HEK293 (cell line): ENCODE results near the gene NHS.

Experiments
- BCL11B ChIP-seq: fragments of 450-650 bp; formaldehyde crosslinking; IDR thresholded peaks from 2 replicates; pipeline ENCODE4 v1.5.1; 2016; ENCODE audit warnings: low read depth, missing biosample characterization, missing genetic modification characterization
- HOXD13 ChIP-seq: sonication (generic); formaldehyde crosslinking; IDR thresholded peaks from 2 replicates; pipeline ENCODE4 v1.8.0; 2022; ENCODE audit warnings: missing genetic modification reagents, borderline replicate concordance
- INSM2 ChIP-seq: fragments of 450-650 bp; formaldehyde crosslinking; IDR thresholded peaks from 2 replicates; pipeline ENCODE4 v1.5.1; 2016; ENCODE audit warnings: missing biosample characterization, missing genetic modification characterization
- KLF8 ChIP-seq: fragments of 450-650 bp; formaldehyde crosslinking; IDR thresholded peaks from 2 replicates; pipeline ENCODE4 v1.5.1; 2016; ENCODE audit warnings: missing biosample characterization, missing genetic modification characterization
- PRDM4 ChIP-seq: fragments of 450-650 bp; formaldehyde crosslinking; IDR thresholded peaks from 2 replicates; pipeline ENCODE4 v1.5.1; 2017; ENCODE audit warnings: missing biosample characterization, missing genetic modification characterization
- RBAK ChIP-seq: fragments of 450-650 bp; formaldehyde crosslinking; IDR thresholded peaks from 2 replicates; pipeline ENCODE4 v1.5.1; 2016; ENCODE audit warnings: missing biosample characterization, missing genetic modification characterization
- SCRT1 ChIP-seq: fragments of 450-650 bp; formaldehyde crosslinking; IDR thresholded peaks from 2 replicates; pipeline ENCODE4 v1.5.1; 2016; ENCODE audit warnings: missing biosample characterization, missing genetic modification characterization, borderline replicate concordance
- SETDB1 ChIP-seq: IDR thresholded peaks from one replicate; pipeline ENCODE4 v1.6.1; 2017; ENCODE audit warnings: mild to moderate bottlenecking, low read length, moderate library complexity, mixed read lengths; ENCODE audit not compliant: insufficient read length
- SP2 ChIP-seq: fragments of 450-650 bp; formaldehyde crosslinking; IDR thresholded peaks from 2 replicates; pipeline ENCODE4 v1.5.1; 2016; ENCODE audit warnings: missing biosample characterization, missing genetic modification characterization
- WT1 ChIP-seq: fragments of 450-650 bp; formaldehyde crosslinking; IDR thresholded peaks from 2 replicates; pipeline ENCODE4 v1.5.1; 2016; ENCODE audit warnings: missing biosample characterization, missing genetic modification characterization
- ZEB2 ChIP-seq: fragments of 450-650 bp; formaldehyde crosslinking; IDR thresholded peaks from 2 replicates; pipeline ENCODE4 v1.5.1; 2016; ENCODE audit warnings: missing biosample characterization, missing genetic modification characterization
- ZFP37 ChIP-seq: fragments of 450-650 bp; formaldehyde crosslinking; IDR thresholded peaks from 2 replicates; pipeline ENCODE4 v1.5.1; 2016; ENCODE audit warnings: missing biosample characterization, missing genetic modification characterization
- ZNF112 ChIP-seq: fragments of 450-650 bp; formaldehyde crosslinking; IDR thresholded peaks from 2 replicates; pipeline ENCODE4 v1.5.0; 2017; ENCODE audit warnings: missing biosample characterization, missing genetic modification characterization
- ZNF114 ChIP-seq: fragments of 450-650 bp; formaldehyde crosslinking; IDR thresholded peaks from 2 replicates; pipeline ENCODE4 v1.5.0; 2017; ENCODE audit warnings: missing biosample characterization, missing genetic modification characterization
- ZNF140 ChIP-seq: fragments of 450-650 bp; formaldehyde crosslinking; IDR thresholded peaks from 2 replicates; pipeline ENCODE4 v1.5.1; 2016; ENCODE audit warnings: missing biosample characterization, missing genetic modification characterization
- ZNF223 ChIP-seq: fragments of 450-650 bp; formaldehyde crosslinking; IDR thresholded peaks from 2 replicates; pipeline ENCODE4 v1.5.1; 2016; ENCODE audit warnings: missing biosample characterization, missing genetic modification characterization
- ZNF239 ChIP-seq: fragments of 450-650 bp; formaldehyde crosslinking; IDR thresholded peaks from 2 replicates; pipeline ENCODE4 v1.5.1; 2016; ENCODE audit warnings: missing biosample characterization, missing genetic modification characterization
- ZNF311 ChIP-seq: fragments of 450-650 bp; formaldehyde crosslinking; IDR thresholded peaks from 2 replicates; pipeline ENCODE4 v1.5.1; 2017; ENCODE audit warnings: missing biosample characterization, missing genetic modification characterization, borderline replicate concordance
- ZNF324 ChIP-seq: fragments of 450-650 bp; formaldehyde crosslinking; IDR thresholded peaks from 2 replicates; pipeline ENCODE4 v1.5.1; 2016; ENCODE audit warnings: missing biosample characterization, missing genetic modification characterization
- ZNF335 ChIP-seq: fragments of 450-650 bp; formaldehyde crosslinking; conservative IDR thresholded peaks from 2 replicates; pipeline ENCODE4 v1.5.1; 2016; ENCODE audit warnings: missing biosample characterization, missing genetic modification characterization
- ZNF366 ChIP-seq: fragments of 450-650 bp; formaldehyde crosslinking; conservative IDR thresholded peaks from 2 replicates; pipeline ENCODE4 v1.5.1; 2016; ENCODE audit warnings: missing biosample characterization, missing genetic modification characterization
- ZNF404 ChIP-seq: fragments of 450-650 bp; formaldehyde crosslinking; IDR thresholded peaks from 2 replicates; pipeline ENCODE4 v1.5.1; 2017; ENCODE audit warnings: missing biosample characterization, missing genetic modification characterization
- ZNF416 ChIP-seq: fragments of 450-650 bp; formaldehyde crosslinking; IDR thresholded peaks from 2 replicates; pipeline ENCODE4 v1.5.1; 2016; ENCODE audit warnings: missing biosample characterization, missing genetic modification characterization
- ZNF501 ChIP-seq: fragments of 450-650 bp; formaldehyde crosslinking; IDR thresholded peaks from 2 replicates; pipeline ENCODE4 v1.5.1; 2016; ENCODE audit warnings: missing biosample characterization, missing genetic modification characterization
- ZNF544 ChIP-seq: fragments of 450-650 bp; formaldehyde crosslinking; IDR thresholded peaks from 2 replicates; pipeline ENCODE4 v1.5.0; 2017; ENCODE audit warnings: missing biosample characterization, missing genetic modification characterization
- ZNF571 ChIP-seq: fragments of 450-650 bp; formaldehyde crosslinking; IDR thresholded peaks from 2 replicates; pipeline ENCODE4 v1.5.0; 2017; ENCODE audit warnings: missing biosample characterization, missing genetic modification characterization
- ZNF585B ChIP-seq: fragments of 450-650 bp; formaldehyde crosslinking; IDR thresholded peaks from 2 replicates; pipeline ENCODE4 v1.5.1; 2016; ENCODE audit warnings: missing biosample characterization, missing genetic modification characterization
- ZNF610 ChIP-seq: fragments of 450-650 bp; formaldehyde crosslinking; IDR thresholded peaks from 2 replicates; pipeline ENCODE4 v1.5.1; 2016; ENCODE audit warnings: missing biosample characterization, missing genetic modification characterization, borderline replicate concordance
- ZNF768 ChIP-seq: fragments of 450-650 bp; formaldehyde crosslinking; IDR thresholded peaks from 2 replicates; pipeline ENCODE4 v1.5.1; 2018; ENCODE audit warnings: missing biosample characterization, mild to moderate bottlenecking, missing genetic modification characterization
- ZNF791 ChIP-seq: fragments of 450-650 bp; formaldehyde crosslinking; IDR thresholded peaks from 2 replicates; pipeline ENCODE4 v1.5.1; 2016; ENCODE audit warnings: missing biosample characterization, missing genetic modification characterization
- ZSCAN18 ChIP-seq: fragments of 450-650 bp; formaldehyde crosslinking; IDR thresholded peaks from 2 replicates; pipeline ENCODE4 v1.5.1; 2016; ENCODE audit warnings: missing biosample characterization, missing genetic modification characterization
- ZSCAN23 ChIP-seq: fragments of 450-650 bp; formaldehyde crosslinking; IDR thresholded peaks from 2 replicates; pipeline ENCODE4 v1.5.1; 2016; ENCODE audit warnings: missing biosample characterization, missing genetic modification characterization
- TF ChIP-seq, protein P1 (sequence below): fragments of 450-650 bp; formaldehyde crosslinking; IDR thresholded peaks from 2 replicates; pipeline ENCODE4 v1.5.1; 2017; ENCODE audit warnings: missing biosample characterization, missing genetic modification characterization
- TF ChIP-seq, protein P2 (sequence below): fragments of 450-650 bp; formaldehyde crosslinking; IDR thresholded peaks from 2 replicates; pipeline ENCODE4 v1.5.1; 2016; ENCODE audit warnings: missing biosample characterization, missing genetic modification characterization

NHS gene

DNA sequence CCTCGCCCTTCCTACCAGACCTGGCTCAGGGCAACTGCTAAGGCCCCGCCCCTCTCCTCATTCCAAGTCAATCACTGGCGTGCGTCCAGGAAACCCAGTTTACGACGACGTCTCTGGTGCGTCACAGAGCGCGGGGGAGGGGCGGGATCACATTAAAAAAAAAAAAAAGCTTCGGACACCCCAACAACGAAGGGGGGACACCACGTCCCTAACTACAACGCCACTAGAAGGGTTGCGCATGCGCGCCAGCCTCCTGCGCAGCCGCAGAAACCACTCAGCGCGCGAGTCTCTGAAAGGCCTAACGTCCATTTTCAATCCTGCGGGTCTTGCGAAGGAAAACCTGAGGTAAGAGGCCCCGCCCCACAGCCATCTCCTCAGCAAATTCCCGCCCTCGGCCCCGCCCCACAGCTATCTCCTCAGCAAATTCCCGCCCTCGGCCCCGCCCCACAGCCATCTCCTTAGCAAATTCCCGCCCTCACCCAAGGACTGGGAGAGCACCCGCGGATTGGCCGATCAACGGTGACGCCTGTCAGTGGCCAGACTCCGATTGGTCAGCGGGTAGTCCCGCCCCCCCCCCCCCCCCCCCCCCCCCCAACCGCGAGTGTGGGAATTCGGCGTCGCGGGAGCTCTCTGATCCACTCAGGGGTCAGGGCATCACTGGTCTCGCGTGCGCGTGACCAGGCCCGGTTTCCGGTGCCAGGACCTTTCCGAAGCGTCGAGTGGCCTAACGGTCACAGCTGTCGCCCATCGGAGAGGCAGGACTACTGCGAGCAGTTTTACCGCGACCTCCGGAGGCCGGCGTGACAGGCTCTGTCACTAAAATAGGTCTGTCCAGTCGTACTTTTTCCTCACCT is 362.1 kb downstream of the NHS start, which contains the start of gene SCML1 (continued):
- TF ChIP-seq ZNF416 (tag by site-specific recombination) (no peak), ZNF239 (no peak), INSM2 (tag by site-specific recombination) (0 out of 2 replicates have a peak, but pooled peaks have one; percentile 44), ZSCAN18 (tag by site-specific recombination) (no peak), RBAK (tag by site-specific recombination) (no peak), KLF8 (no peak; the same call in 1 of the 2 replicates), ZNF366 (tag by site-specific recombination) (no peak), PRDM4 (tag by site-specific recombination) (no peak), ZNF112 (tag by site-specific recombination) (no peak), ZNF114 (no peak), BCL11B (tag by site-specific recombination) (no peak), ZNF311 (tag by site-specific recombination) (no peak), ZEB2 (no peak), ZNF544 (no peak), ZFP37 (tag by site-specific recombination) (no peak), ZNF768 (no peak), ZNF501 (no peak), ZNF791 (tag by site-specific recombination) (no peak), WT1 (tag by site-specific recombination) (no peak), ZNF585B (tag by site-specific recombination) (no peak), HOXD13 (CRISPR knock-in tag) (no peak), ZNF610 (tag by site-specific recombination) (no peak), ZNF223 (tag by site-specific recombination) (no peak), SCRT1 (tag by site-specific recombination) (no peak), SETDB1 (no peak), SP2 (tag by site-specific recombination) (peak; percentile 72), ZNF571 (tag by site-specific recombination) (no peak), ZNF404 (tag by site-specific recombination) (no peak), ZSCAN23 (tag by site-specific recombination) (no peak), ZNF324 (no peak; the same call in 1 of the 2 replicates), ZNF140 (tag by site-specific recombination) (no peak), ZNF335 (tag by site-specific recombination) (peak; percentile 26; the same call in 1 of the 2 replicates)
- TF ChIP-seq, protein P1, sequence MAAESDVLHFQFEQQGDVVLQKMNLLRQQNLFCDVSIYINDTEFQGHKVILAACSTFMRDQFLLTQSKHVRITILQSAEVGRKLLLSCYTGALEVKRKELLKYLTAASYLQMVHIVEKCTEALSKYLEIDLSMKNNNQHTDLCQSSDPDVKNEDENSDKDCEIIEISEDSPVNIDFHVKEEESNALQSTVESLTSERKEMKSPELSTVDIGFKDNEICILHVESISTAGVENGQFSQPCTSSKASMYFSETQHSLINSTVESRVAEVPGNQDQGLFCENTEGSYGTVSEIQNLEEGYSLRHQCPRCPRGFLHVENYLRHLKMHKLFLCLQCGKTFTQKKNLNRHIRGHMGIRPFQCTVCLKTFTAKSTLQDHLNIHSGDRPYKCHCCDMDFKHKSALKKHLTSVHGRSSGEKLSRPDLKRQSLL (tag by site-specific recombination), result no peak
- TF ChIP-seq, protein P2, sequence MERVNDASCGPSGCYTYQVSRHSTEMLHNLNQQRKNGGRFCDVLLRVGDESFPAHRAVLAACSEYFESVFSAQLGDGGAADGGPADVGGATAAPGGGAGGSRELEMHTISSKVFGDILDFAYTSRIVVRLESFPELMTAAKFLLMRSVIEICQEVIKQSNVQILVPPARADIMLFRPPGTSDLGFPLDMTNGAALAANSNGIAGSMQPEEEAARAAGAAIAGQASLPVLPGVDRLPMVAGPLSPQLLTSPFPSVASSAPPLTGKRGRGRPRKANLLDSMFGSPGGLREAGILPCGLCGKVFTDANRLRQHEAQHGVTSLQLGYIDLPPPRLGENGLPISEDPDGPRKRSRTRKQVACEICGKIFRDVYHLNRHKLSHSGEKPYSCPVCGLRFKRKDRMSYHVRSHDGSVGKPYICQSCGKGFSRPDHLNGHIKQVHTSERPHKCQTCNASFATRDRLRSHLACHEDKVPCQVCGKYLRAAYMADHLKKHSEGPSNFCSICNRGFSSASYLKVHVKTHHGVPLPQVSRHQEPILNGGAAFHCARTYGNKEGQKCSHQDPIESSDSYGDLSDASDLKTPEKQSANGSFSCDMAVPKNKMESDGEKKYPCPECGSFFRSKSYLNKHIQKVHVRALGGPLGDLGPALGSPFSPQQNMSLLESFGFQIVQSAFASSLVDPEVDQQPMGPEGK (tag by site-specific recombination), result peak; percentile 97
